22Rv1 (cell line): ENCODE data around the gene CD59.

ENCODE experiments used
- ZFX ChIP-seq: fragments of 450-650 bp; IDR thresholded peaks from 2 replicates; pipeline ENCODE4 v1.6.1; 2017; ENCODE audit warnings: antibody characterized with exemption, borderline replicate concordance
- TF ChIP-seq, protein P1 (sequence below): fragments of 450-650 bp; IDR thresholded peaks from 2 replicates; pipeline ENCODE4 v1.5.1; 2017; ENCODE audit warnings: mild to moderate bottlenecking

GRCh38 chr11:33674035-33674814, 62.0 kb downstream of the CD59 start:
- TF ChIP-seq, protein P1, sequence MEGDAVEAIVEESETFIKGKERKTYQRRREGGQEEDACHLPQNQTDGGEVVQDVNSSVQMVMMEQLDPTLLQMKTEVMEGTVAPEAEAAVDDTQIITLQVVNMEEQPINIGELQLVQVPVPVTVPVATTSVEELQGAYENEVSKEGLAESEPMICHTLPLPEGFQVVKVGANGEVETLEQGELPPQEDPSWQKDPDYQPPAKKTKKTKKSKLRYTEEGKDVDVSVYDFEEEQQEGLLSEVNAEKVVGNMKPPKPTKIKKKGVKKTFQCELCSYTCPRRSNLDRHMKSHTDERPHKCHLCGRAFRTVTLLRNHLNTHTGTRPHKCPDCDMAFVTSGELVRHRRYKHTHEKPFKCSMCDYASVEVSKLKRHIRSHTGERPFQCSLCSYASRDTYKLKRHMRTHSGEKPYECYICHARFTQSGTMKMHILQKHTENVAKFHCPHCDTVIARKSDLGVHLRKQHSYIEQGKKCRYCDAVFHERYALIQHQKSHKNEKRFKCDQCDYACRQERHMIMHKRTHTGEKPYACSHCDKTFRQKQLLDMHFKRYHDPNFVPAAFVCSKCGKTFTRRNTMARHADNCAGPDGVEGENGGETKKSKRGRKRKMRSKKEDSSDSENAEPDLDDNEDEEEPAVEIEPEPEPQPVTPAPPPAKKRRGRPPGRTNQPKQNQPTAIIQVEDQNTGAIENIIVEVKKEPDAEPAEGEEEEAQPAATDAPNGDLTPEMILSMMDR: no peak
- TF ChIP-seq ZFX: no peak
